HepG2 (cell line): ENCODE results near the gene PPP1R7. TPM values are rescaled to one million over a fixed set of nuclear protein-coding genes. Genes with fewer than 3 reads are reported as not detected.

Experiments
- ATF7 ChIP-seq, 2 experiments: fragments of 450-650 bp in 1 of 2; sonication (generic) in 1 of 2; formaldehyde crosslinking in 1 of 2; IDR thresholded peaks; 2 replicates each; pipeline versions ENCODE4 v1.4.0 to v1.6.1; 2016 to 2020; ENCODE audit warnings: antibody characterized with exemption in 1 of 2, mild to moderate bottlenecking in 1 of 2, missing genetic modification reagents in 1 of 2
- CHCHD3 ChIP-seq: sonication (generic); formaldehyde crosslinking; IDR thresholded peaks from 2 replicates; pipeline ENCODE4 v1.8.0; 2022; ENCODE audit warnings: mild to moderate bottlenecking, missing genetic modification reagents, moderate library complexity
- ESRRA ChIP-seq: sonication (generic); formaldehyde crosslinking; IDR thresholded peaks from 2 replicates; pipeline ENCODE4 v1.5.1; 2020; ENCODE audit warnings: mild to moderate bottlenecking, low read depth, missing genetic modification reagents
- FOXJ3 ChIP-seq: sonication (generic); formaldehyde crosslinking; IDR thresholded peaks from 2 replicates; pipeline ENCODE4 v1.4.0; 2020; ENCODE audit warnings: missing genetic modification reagents, mild to moderate bottlenecking, borderline replicate concordance
- HDAC1 ChIP-seq: sonication (generic); formaldehyde crosslinking; IDR thresholded peaks from 2 replicates; pipeline ENCODE4 v1.5.1; 2020; ENCODE audit warnings: mild to moderate bottlenecking, missing genetic modification reagents
- ISL2 ChIP-seq: sonication (generic); formaldehyde crosslinking; IDR thresholded peaks from 2 replicates; pipeline ENCODE4 v1.5.0; 2020; ENCODE audit warnings: missing genetic modification reagents
- KDM1A ChIP-seq: IDR thresholded peaks from 2 replicates; pipeline ENCODE4 v1.6.1; 2016; ENCODE audit warnings: missing compliant biosample characterization
- KDM5B ChIP-seq: sonication (generic); formaldehyde crosslinking; IDR thresholded peaks from 2 replicates; pipeline ENCODE4 v1.4.0; 2020; ENCODE audit warnings: missing genetic modification reagents, mild to moderate bottlenecking, borderline replicate concordance
- MAFF ChIP-seq: IDR thresholded peaks from 2 replicates; pipeline ENCODE4 v1.6.1; 2011; ENCODE audit warnings: low read depth, low read length, improper control_type of control experiment
- NR2F6 ChIP-seq, 2 experiments: IDR thresholded peaks; 2 replicates each; pipeline ENCODE4 v1.6.1; 2016; ENCODE audit warnings: antibody characterized with exemption in 1 of 2, mild to moderate bottlenecking in 1 of 2
- PAXIP1 ChIP-seq: sonication (generic); formaldehyde crosslinking; conservative IDR thresholded peaks from 2 replicates; pipeline ENCODE4 v1.4.0; 2020; ENCODE audit warnings: mild to moderate bottlenecking, missing genetic modification reagents, moderate library complexity
- PHF5A ChIP-seq: IDR thresholded peaks from one replicate; pipeline ENCODE4 v1.6.1; 2018; ENCODE audit warnings: low read depth, missing genetic modification reagents; ENCODE audit not compliant: unreplicated experiment
- SMAD9 ChIP-seq: sonication (generic); formaldehyde crosslinking; IDR thresholded peaks from 2 replicates; pipeline ENCODE4 v1.5.1; 2020; ENCODE audit warnings: mild to moderate bottlenecking, missing genetic modification reagents
- THYN1 ChIP-seq: sonication (generic); formaldehyde crosslinking; IDR thresholded peaks from 2 replicates; pipeline ENCODE4 v1.8.1; 2023; ENCODE audit warnings: low read depth, mild to moderate bottlenecking, moderate library complexity, missing genetic modification reagents, borderline replicate concordance
- ZBTB3 ChIP-seq: sonication (generic); formaldehyde crosslinking; IDR thresholded peaks from 2 replicates; pipeline ENCODE4 v1.4.0; 2020; ENCODE audit warnings: low read depth, mild to moderate bottlenecking, moderate library complexity, missing genetic modification reagents, borderline replicate concordance
- ZMYM4 ChIP-seq: sonication (generic); formaldehyde crosslinking; IDR thresholded peaks from 2 replicates; pipeline ENCODE4 v1.8.1; 2023; ENCODE audit warnings: mild to moderate bottlenecking, missing genetic modification reagents
- ZNF180 ChIP-seq: sonication (generic); formaldehyde crosslinking; IDR thresholded peaks from 2 replicates; pipeline ENCODE4 v1.4.0; 2020; ENCODE audit warnings: low read depth, missing genetic modification reagents, borderline replicate concordance
- ZNF431 ChIP-seq: sonication (generic); formaldehyde crosslinking; IDR thresholded peaks from 2 replicates; pipeline ENCODE4 v1.9.0; 2022; ENCODE audit warnings: missing genetic modification reagents, low read depth, mild to moderate bottlenecking, borderline replicate concordance
- ZNF556 ChIP-seq: sonication (generic); formaldehyde crosslinking; IDR thresholded peaks from 2 replicates; pipeline ENCODE4 v1.4.0; 2020; ENCODE audit warnings: mild to moderate bottlenecking, missing genetic modification reagents, borderline replicate concordance
- ZNF589 ChIP-seq: sonication (generic); formaldehyde crosslinking; conservative IDR thresholded peaks from 2 replicates; pipeline ENCODE4 v1.8.0; 2022; ENCODE audit warnings: mild to moderate bottlenecking, moderate library complexity, missing genetic modification reagents
- ZNF773 ChIP-seq: sonication (generic); formaldehyde crosslinking; IDR thresholded peaks from 2 replicates; pipeline ENCODE4 v1.4.0; 2020; ENCODE audit warnings: missing genetic modification reagents, borderline replicate concordance
- ZNF879 ChIP-seq: sonication (generic); formaldehyde crosslinking; IDR thresholded peaks from 2 replicates; pipeline ENCODE4 v1.8.1; 2023; ENCODE audit warnings: missing genetic modification reagents
- polyA plus RNA-seq, 8 experiments: library from polyadenylated mRNA; depleted of rRNA in 3 of 8; stranded (reverse) in 7 of 8; unstranded in 1 of 8; fragments of >200 nt; fragmentation: Illumina TruSeq in 4 of 8; extraction: Trizol in 4 of 8; gene quantifications; 2 replicates each; pipeline versions ENCODE4 v1.2.1 to v1.2.3, GENCODE V29; 2011 to 2016; ENCODE audit warnings: low read depth in 4 of 8, missing spikeins in 1 of 8, mixed read lengths in 1 of 8; ENCODE audit not compliant: insufficient read depth in 1 of 8
- total RNA-seq, 5 experiments: library from RNA; depleted of rRNA; stranded (reverse); fragments of >200 nt; fragmentation: Illumina TruSeq; extraction: Trizol; gene quantifications; 2 replicates each; pipeline ENCODE4 v1.2.3, GENCODE V29; 2016; ENCODE audit warnings: low read depth in 1 of 5
- TF ChIP-seq, protein P1 (sequence below): sonication (generic); formaldehyde crosslinking; IDR thresholded peaks from 2 replicates; pipeline ENCODE4 v1.8.1; 2023; ENCODE audit warnings: mild to moderate bottlenecking, moderate library complexity, missing genetic modification reagents
- TF ChIP-seq, protein P2 (sequence below): conservative IDR thresholded peaks from 2 replicates; pipeline ENCODE4 v1.6.1; 2018; ENCODE audit warnings: missing genetic modification reagents

The PPP1R7 gene
- total and polyA plus RNA-seq, 2 of the 13 experiments (the other 11 are each of a cell fraction or from before 2014, with no cell fraction given): 33.3 to 67.9 TPM

DNA sequence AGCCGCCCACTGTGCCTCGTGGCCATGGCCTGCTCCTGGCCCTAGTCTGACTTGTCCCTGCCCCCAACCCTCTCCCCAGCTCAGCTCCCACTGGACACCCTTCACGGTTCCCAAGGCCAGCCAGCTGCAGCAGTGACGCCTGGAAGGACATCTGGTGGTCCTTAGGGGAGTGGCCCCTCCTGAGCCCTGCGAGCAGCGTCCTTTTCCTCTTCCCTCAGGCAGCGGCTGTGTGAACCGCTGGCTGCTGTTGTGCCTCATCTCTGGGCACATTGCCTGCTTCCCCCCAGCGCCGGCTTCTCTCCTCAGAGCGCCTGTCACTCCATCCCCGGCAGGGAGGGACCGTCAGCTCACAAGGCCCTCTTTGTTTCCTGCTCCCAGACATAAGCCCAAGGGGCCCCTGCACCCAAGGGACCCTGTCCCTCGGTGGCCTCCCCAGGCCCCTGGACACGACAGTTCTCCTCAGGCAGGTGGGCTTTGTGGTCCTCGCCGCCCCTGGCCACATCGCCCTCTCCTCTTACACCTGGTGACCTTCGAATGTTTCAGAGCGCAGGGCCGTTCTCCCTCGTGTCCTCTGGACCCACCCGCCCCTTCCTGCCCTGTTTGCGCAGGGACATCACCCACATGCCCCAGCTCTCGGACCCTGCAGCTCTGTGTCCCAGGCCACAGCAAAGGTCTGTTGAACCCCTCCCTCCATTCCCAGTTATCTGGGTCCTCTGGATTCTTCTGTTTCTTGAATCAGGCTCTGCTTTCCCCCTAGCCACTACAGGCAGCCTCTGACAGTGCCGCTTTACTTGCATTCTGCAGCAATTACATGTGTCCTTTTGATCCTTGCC, 74.0 kb downstream of the PPP1R7 start (continued):
- peak; percentile 60; the same call in 1 of the 2 replicates for TF ChIP-seq FOXJ3 (CRISPR knock-in tag)
- peak; percentile 74; the same call in 1 of the 2 replicates for TF ChIP-seq KDM5B (CRISPR knock-in tag)
- peak; percentile 42; the same call in 1 of the 2 replicates for TF ChIP-seq ZMYM4
- TF ChIP-seq ZNF431 (CRISPR knock-in tag): peak; percentile 26; the same call in 1 of the 2 replicates
- TF ChIP-seq ZNF589 (CRISPR knock-in tag): no peak
- TF ChIP-seq HDAC1 (CRISPR knock-in tag): peak; percentile 91
- TF ChIP-seq CHCHD3 (CRISPR knock-in tag): no peak
- TF ChIP-seq, protein P1, sequence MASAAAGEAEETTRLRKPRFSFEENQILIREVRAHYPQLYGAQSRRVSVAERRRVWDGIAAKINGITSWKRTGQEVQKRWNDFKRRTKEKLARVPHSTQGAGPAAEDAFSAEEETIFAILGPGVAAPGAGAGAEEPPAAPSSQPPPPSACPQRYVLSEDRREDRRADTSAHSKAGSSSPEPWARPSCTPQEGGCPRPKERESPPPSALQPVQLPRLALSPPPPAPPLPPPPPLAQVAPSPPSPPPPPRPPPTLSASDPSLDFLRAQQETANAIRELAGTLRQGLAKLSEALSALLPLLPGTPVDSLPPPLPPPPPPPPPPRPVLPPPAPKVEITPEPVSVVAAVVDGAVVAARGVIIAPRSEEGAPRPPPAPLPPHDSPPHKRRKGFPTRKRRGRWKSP (CRISPR knock-in tag): peak; percentile 65
- no peak for TF ChIP-seq ZNF773 (CRISPR knock-in tag)
- no peak for TF ChIP-seq ZNF180
- no peak for TF ChIP-seq ZNF879 (CRISPR knock-in tag)
- no peak for TF ChIP-seq KDM1A (CRISPR knock-in tag)
- TF ChIP-seq PHF5A (CRISPR knock-in tag): peak; percentile 8
- TF ChIP-seq PAXIP1: peak; percentile 78
- peak; percentile 70; the same call in 1 of the 2 replicates for TF ChIP-seq ZBTB3 (CRISPR knock-in tag)
- no peak for TF ChIP-seq MAFF
- TF ChIP-seq, protein P2, sequence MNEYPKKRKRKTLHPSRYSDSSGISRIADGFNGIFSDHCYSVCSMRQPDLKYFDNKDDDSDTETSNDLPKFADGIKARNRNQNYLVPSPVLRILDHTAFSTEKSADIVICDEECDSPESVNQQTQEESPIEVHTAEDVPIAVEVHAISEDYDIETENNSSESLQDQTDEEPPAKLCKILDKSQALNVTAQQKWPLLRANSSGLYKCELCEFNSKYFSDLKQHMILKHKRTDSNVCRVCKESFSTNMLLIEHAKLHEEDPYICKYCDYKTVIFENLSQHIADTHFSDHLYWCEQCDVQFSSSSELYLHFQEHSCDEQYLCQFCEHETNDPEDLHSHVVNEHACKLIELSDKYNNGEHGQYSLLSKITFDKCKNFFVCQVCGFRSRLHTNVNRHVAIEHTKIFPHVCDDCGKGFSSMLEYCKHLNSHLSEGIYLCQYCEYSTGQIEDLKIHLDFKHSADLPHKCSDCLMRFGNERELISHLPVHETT (CRISPR knock-in tag): no peak; the same call in 1 of the 2 replicates
- peak; percentile 18 for TF ChIP-seq NR2F6 (IDR thresholded peaks at IDR 0.05)
- peak; percentile 64 for TF ChIP-seq NR2F6 (CRISPR knock-in tag; IDR thresholded peaks at IDR 0.05)
- TF ChIP-seq THYN1 (CRISPR knock-in tag): no peak
- TF ChIP-seq ISL2: peak; percentile 61
- no peak for TF ChIP-seq ATF7 (IDR thresholded peaks at IDR 0.05)
- no peak for TF ChIP-seq ATF7 (CRISPR knock-in tag; IDR thresholded peaks at IDR 0.05)
- 0 out of 2 replicates have a peak, but pooled peaks have one; percentile 53 for TF ChIP-seq SMAD9 (CRISPR knock-in tag)
- TF ChIP-seq ESRRA (CRISPR knock-in tag): peak; percentile 96
- TF ChIP-seq ZNF556 (CRISPR knock-in tag): peak; percentile 47; the same call in 1 of the 2 replicates
